Thoracic aorta (tissue), 2 donors: ENCODE data around the gene UGT2A3. TPM values are rescaled to one million over a fixed set of nuclear protein-coding genes. Genes with fewer than 3 reads are reported as not detected.

Experiments used
- ATAC-seq: fragments of 150-250 bp; one replicate; pipeline ENCODE4 v1.8.0; 2017; ENCODE audit warnings: low read depth; ENCODE audit not compliant: insufficient number of reproducible peaks, low FRiP score
- DNase-seq: peaks from one replicate; pipeline ENCODE4 v3.0.0-alpha.2; 2020; ENCODE audit warnings: low spot score
- H3K27ac ChIP-seq, 2 donors: fragments of 200-600 bp; sonication (generic); 1 replicate in 1 of 2; 2 replicates in 1 of 2; pipeline ENCODE4 v1.5.1; 2016; ENCODE audit warnings: mild to moderate bottlenecking in 2 of 2, moderate library complexity in 2 of 2
- H3K27me3 ChIP-seq: fragments of 200-600 bp; sonication (generic); replicated peaks from 2 replicates; pipeline ENCODE4 v1.6.0; 2016; ENCODE audit warnings: mild to moderate bottlenecking; ENCODE audit not compliant: insufficient read depth
- H3K36me3 ChIP-seq: fragments of 200-600 bp; sonication (generic); one replicate; pipeline ENCODE4 v1.5.1; 2016
- H3K4me1 ChIP-seq, 2 donors: fragments of 200-600 bp; sonication (generic); 1 replicate in 1 of 2; 2 replicates in 1 of 2; pipeline versions ENCODE4 v1.5.1 to v1.6.0; 2016; ENCODE audit warnings: low read depth in 2 of 2, mild to moderate bottlenecking in 1 of 2; ENCODE audit not compliant: control insufficient read depth in 1 of 2
- H3K4me3 ChIP-seq: fragments of 200-600 bp; sonication (generic); 2 replicates; pipeline ENCODE4 v1.5.1; 2016; ENCODE audit warnings: mild to moderate bottlenecking
- H3K9me3 ChIP-seq: fragments of 200-600 bp; sonication (generic); 2 replicates; pipeline ENCODE4 v1.5.1; 2016
- total RNA-seq, 2 donors: library from RNA; depleted of rRNA; stranded (reverse); fragments of >200 nt; gene quantifications; one replicate each; pipeline versions ENCODE4 v1.1.0 to v1.2.3, GENCODE V29; 2016
- TF ChIP-seq, protein P1 (sequence below): fragments of 200-600 bp; sonication (generic); IDR thresholded peaks from one replicate; pipeline ENCODE4 v1.5.1; 2019; ENCODE audit warnings: antibody characterized with exemption

UGT2A3 gene
- total RNA-seq, 2 donors from 2014 or later = not detected

- H3K4me1 ChIP-seq = no peaks in the 10 kb centered on the region
- no peak overlapping the region for H3K4me3 ChIP-seq
- no peaks in the 10 kb centered on the region for H3K9me3 ChIP-seq
- DNase-seq (no peak), ATAC-seq (no peak)
- H3K27ac ChIP-seq = no peak overlapping the region
- TF ChIP-seq, protein P1, sequence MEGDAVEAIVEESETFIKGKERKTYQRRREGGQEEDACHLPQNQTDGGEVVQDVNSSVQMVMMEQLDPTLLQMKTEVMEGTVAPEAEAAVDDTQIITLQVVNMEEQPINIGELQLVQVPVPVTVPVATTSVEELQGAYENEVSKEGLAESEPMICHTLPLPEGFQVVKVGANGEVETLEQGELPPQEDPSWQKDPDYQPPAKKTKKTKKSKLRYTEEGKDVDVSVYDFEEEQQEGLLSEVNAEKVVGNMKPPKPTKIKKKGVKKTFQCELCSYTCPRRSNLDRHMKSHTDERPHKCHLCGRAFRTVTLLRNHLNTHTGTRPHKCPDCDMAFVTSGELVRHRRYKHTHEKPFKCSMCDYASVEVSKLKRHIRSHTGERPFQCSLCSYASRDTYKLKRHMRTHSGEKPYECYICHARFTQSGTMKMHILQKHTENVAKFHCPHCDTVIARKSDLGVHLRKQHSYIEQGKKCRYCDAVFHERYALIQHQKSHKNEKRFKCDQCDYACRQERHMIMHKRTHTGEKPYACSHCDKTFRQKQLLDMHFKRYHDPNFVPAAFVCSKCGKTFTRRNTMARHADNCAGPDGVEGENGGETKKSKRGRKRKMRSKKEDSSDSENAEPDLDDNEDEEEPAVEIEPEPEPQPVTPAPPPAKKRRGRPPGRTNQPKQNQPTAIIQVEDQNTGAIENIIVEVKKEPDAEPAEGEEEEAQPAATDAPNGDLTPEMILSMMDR = no peak
- no peaks in the 10 kb centered on the region for H3K36me3 ChIP-seq
- H3K27me3 ChIP-seq = no peaks in the 10 kb centered on the region
These were observed 2.5 kb upstream of the UGT2A3 start for GRCh38 chr4:68954126-68954525.

- DNase-seq = no peak
- no peak for ATAC-seq
- H3K27me3 ChIP-seq = no peaks in the 10 kb centered on the region
- H3K9me3 ChIP-seq = no peaks in the 10 kb centered on the region
- no peak overlapping the region for H3K27ac ChIP-seq
- TF ChIP-seq, protein P1 = no peak
- H3K4me1 ChIP-seq = no peaks in the 10 kb centered on the region
- H3K4me3 ChIP-seq = no peak overlapping the region
- H3K36me3 ChIP-seq = no peaks in the 10 kb centered on the region
These were observed 1.5 kb upstream of the UGT2A3 start for GRCh38 chr4:68953056-68953596.

- H3K27ac ChIP-seq = no peak overlapping the region
- no peaks in the 10 kb centered on the region for H3K4me1 ChIP-seq
- no peak for ATAC-seq
- H3K36me3 ChIP-seq = no peaks in the 10 kb centered on the region
- DNase-seq = no peak
- H3K9me3 ChIP-seq = no peaks in the 10 kb centered on the region
- no peak overlapping the region for H3K4me3 ChIP-seq
- no peaks in the 10 kb centered on the region for H3K27me3 ChIP-seq
- TF ChIP-seq, protein P1 = no peak
These were observed 392 bp upstream of the UGT2A3 start for GRCh38 chr4:68951806-68952585.

DNA sequence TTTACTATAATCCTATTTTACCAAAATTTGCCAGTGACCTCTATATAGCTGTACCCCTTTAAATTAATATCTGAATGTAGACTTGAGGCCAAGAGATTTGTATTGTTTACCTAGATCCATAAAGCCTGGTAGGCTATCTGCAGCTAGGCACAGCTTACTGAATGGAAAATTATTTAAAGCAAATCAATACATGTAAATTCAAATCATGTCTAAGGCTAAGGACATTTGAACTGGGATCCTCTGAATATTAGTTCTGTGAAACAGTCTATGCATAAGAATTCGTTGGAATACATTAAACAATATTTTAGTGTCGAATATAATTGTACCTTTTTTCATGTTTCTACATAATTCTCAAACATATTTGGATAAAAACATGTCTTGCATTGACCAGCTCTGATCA is 1.6 kb downstream of the UGT2A3 start:
- ATAC-seq (no peak), DNase-seq (no peak)
- H3K36me3 ChIP-seq = no peaks in the 10 kb centered on the region
- no peak overlapping the region for H3K27ac ChIP-seq
- no peaks in the 10 kb centered on the region for H3K27me3 ChIP-seq
- H3K4me3 ChIP-seq = no peak overlapping the region
- TF ChIP-seq, protein P1 = no peak
- no peaks in the 10 kb centered on the region for H3K4me1 ChIP-seq
- no peaks in the 10 kb centered on the region for H3K9me3 ChIP-seq

- Histone ChIP-seq H3K4me3 (no peak overlapping the region), H3K36me3 (no peaks in the 10 kb centered on the region), H3K9me3 (no peaks in the 10 kb centered on the region), H3K4me1 (no peaks in the 10 kb centered on the region), H3K27me3 (no peaks in the 10 kb centered on the region), H3K27ac (no peak overlapping the region)
- ATAC-seq (no peak), DNase-seq (no peak)
- TF ChIP-seq, protein P1 = no peak
These were observed 2.6 kb downstream of the UGT2A3 start for GRCh38 chr4:68948985-68949384.
